Ovary (tissue), 3 donors: ENCODE measurements around the gene ATP2C1.

Experiments used
- CTCF ChIP-seq, 3 donors: fragments of 450-650 bp in 2 of 3; fragments of 200-600 bp in 1 of 3; IDR thresholded peaks; one replicate each; pipeline versions ENCODE4 v1.5.1 to v1.8.0; 2016 to 2022; ENCODE audit warnings: antibody characterized with exemption in 3 of 3, mild to moderate bottlenecking in 1 of 3
- POLR2A ChIP-seq: fragments of 450-650 bp; IDR thresholded peaks from one replicate; pipeline ENCODE4 v1.6.1; 2017; ENCODE audit warnings: antibody characterized with exemption, mild to moderate bottlenecking, moderate library complexity
- donor health status: DM: no; HTN: no; CAD: no.

DNA sequence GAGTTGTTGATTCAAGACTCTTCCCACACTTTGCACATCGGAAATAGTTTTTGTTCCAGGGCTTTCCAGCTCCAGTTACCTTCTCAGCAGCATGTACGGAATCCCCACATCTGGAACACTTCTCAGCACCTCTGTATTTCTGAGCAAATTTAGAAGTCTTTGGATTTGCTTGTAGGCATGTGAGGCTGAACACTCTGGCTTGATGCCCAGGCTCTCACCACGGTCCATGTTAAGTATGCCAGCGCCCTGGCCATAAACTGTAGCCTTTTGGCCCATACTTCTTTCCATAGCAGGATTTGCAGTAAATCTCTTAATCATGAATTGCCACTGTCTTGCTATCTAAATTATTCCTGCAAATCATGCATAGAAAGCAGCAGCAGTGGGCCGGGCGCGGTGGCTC, 24.4 kb downstream of the ATP2C1 start:
- TF ChIP-seq CTCF (IDR thresholded peaks at IDR 0.05): no peak
- no peak for TF ChIP-seq POLR2A
